Measurements from ENCODE around the gene RNF152.

The RNF152 gene

DNA sequence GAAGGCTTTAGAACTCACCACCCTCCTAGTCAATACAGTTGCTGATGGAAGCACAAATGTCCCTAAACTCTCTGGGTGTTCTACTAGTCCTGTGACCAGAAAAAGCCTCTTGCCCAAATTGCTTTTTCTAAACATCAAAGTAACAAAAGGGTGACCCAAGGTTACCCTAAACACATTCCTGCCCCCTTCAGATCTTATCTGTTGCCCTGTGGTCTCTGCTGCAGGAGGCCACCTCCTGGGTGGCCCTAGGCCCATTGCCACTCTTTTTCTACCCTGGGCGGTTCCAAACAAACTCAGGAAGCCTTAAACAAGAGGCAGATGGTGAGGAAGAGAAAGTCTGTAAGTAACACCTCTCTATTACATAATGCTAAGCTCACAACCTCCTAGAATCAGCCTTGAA lies 3.3 kb downstream of the RNF152 start:
- no peak overlapping the region for H3K4me3 ChIP-seq (ENCODE audit: low read depth, low read length)
- DNase-seq (ENCODE audit: low read depth), result no peak
- TF ChIP-seq CTCF (IDR thresholded peaks at IDR 0.05; ENCODE audit: insufficient read depth, low read depth, low read length, missing control alignments), result no peak

GRCh38 chr18:61888622-61889021 lies 4.2 kb downstream of the RNF152 start:
- TF ChIP-seq CTCF (IDR thresholded peaks at IDR 0.05; ENCODE audit: insufficient read depth, low read depth, low read length, missing control alignments), result no peak
- DNase-seq (ENCODE audit: low read depth), result no peak
- no peak overlapping the region for H3K4me3 ChIP-seq (ENCODE audit: low read depth, low read length)

- TF ChIP-seq CTCF (IDR thresholded peaks at IDR 0.05; ENCODE audit: insufficient read depth, low read depth, low read length, missing control alignments), result no peak
- DNase-seq (ENCODE audit: low read depth), result no peak
- H3K4me3 ChIP-seq (ENCODE audit: low read depth, low read length), result no peak overlapping the region
Observed at GRCh38 chr18:61887838-61888237, 5.0 kb downstream of the RNF152 start.

DNA sequence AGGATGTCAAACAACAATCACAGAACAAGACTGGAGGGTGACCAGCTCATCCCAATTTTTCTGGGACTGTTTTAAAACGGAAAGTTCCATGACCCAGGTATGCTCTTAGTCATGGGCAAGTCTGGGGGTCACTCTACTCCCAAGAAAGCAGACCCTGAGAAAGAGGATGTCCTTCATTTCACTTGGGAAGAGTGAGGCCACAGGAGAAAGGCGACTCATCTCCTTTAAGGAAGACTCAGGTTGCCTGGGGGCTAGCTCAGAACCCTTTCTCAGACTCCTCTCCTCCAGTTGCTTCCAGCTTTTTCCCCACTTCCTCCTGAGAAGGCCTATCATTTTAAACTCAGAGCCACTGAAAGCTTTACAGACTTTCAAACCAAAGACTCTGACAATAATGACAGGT lies 9.3 kb downstream of the RNF152 start:
- TF ChIP-seq CTCF (IDR thresholded peaks at IDR 0.05; ENCODE audit: insufficient read depth, low read depth, low read length, missing control alignments), result no peak
- no peak overlapping the region for H3K4me3 ChIP-seq (ENCODE audit: low read depth, low read length)
- no peak for DNase-seq (ENCODE audit: low read depth)

GRCh38 chr18:61882296-61883004 lies 10.4 kb downstream of the RNF152 start:
- no peak for DNase-seq (ENCODE audit: low read depth)
- no peak for TF ChIP-seq CTCF (IDR thresholded peaks at IDR 0.05; ENCODE audit: insufficient read depth, low read depth, low read length, missing control alignments)
- H3K4me3 ChIP-seq (ENCODE audit: low read depth, low read length), result no peak overlapping the region

DNA sequence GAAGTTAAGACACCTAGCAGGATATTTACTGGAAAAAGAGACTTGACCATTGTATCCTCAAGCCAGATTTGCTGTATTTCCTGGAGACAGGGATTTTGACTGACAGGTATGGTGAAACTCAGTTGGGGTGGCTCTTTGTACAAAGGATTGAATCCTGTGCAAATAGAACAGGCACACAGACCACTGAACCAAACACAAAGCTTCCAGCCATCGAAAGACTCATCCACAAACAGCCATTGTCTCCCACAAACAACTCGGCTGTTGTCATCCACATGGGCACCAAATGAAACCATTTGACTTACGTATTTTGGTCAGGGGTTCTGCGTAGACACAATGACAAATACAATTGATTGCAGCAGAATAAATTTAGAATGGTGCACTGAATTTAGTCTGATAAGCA lies 15.9 kb downstream of the RNF152 start:
- TF ChIP-seq CTCF (IDR thresholded peaks at IDR 0.05; ENCODE audit: insufficient read depth, low read depth, low read length, missing control alignments), result no peak
- no peak for DNase-seq (ENCODE audit: low read depth)
- no peak overlapping the region for H3K4me3 ChIP-seq (ENCODE audit: low read depth, low read length)

DNA sequence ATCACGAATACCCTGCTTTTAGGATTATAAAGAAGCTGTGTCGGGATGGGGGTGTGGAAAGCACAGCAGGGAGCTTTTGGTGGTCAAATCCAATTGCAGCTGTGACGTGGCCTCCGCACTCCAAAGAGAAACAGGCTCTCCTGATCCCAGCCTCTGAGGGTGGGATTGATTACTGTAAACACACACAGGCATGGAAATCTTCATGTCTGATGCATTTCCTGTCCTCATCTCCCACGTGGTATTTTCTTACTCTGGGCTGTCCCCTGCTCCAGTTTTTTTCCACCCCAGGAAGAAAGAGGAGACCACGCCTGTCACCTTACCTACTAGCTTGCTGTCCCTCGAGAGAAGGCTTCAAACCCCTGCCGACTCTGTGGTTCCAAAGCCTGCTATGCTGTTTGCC lies 22.7 kb downstream of the RNF152 start:
- no peak overlapping the region for H3K4me3 ChIP-seq (ENCODE audit: low read depth, low read length)

More for the DNA sequence above, 22.7 kb downstream of the RNF152 start:
- DNase-seq (ENCODE audit: low read depth), result no peak
- TF ChIP-seq CTCF (IDR thresholded peaks at IDR 0.05; ENCODE audit: insufficient read depth, low read depth, low read length, missing control alignments), result no peak
